Esophagus muscularis mucosa (tissue), 3 donors: ENCODE data around the gene NANS.

ENCODE experiments used
- POLR2AphosphoS5 ChIP-seq, 2 donors: sonication (generic); formaldehyde crosslinking; IDR thresholded peaks; one replicate each; pipeline ENCODE4 v1.6.1; 2017; ENCODE audit warnings: antibody characterized with exemption in 2 of 2
- TF ChIP-seq, protein P1 (sequence below), 3 experiments: fragments of 200-600 bp in 2 of 3; fragments of 450-650 bp in 1 of 3; sonication (generic) in 2 of 3; IDR thresholded peaks; one replicate each; pipeline ENCODE4 v1.5.1; 2017 to 2019; ENCODE audit warnings: antibody characterized with exemption in 3 of 3, mild to moderate bottlenecking in 2 of 3, moderate library complexity in 1 of 3

GRCh38 chr9:98094316-98094715 is 37.8 kb downstream of the NANS start:
- TF ChIP-seq, protein P1, sequence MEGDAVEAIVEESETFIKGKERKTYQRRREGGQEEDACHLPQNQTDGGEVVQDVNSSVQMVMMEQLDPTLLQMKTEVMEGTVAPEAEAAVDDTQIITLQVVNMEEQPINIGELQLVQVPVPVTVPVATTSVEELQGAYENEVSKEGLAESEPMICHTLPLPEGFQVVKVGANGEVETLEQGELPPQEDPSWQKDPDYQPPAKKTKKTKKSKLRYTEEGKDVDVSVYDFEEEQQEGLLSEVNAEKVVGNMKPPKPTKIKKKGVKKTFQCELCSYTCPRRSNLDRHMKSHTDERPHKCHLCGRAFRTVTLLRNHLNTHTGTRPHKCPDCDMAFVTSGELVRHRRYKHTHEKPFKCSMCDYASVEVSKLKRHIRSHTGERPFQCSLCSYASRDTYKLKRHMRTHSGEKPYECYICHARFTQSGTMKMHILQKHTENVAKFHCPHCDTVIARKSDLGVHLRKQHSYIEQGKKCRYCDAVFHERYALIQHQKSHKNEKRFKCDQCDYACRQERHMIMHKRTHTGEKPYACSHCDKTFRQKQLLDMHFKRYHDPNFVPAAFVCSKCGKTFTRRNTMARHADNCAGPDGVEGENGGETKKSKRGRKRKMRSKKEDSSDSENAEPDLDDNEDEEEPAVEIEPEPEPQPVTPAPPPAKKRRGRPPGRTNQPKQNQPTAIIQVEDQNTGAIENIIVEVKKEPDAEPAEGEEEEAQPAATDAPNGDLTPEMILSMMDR (IDR thresholded peaks at IDR 0.05): no peak
- no peak for TF ChIP-seq POLR2AphosphoS5 (IDR thresholded peaks at IDR 0.05)
